Panc1 (cell line): ENCODE results near the gene ADCY4.

Source experiments
- CTCF ChIP-seq: fragments of 450-650 bp; IDR thresholded peaks from 2 replicates; pipeline ENCODE4 v1.5.1; 2017; ENCODE audit warnings: mild to moderate bottlenecking
- POLR2AphosphoS5 ChIP-seq: IDR thresholded peaks from 2 replicates; pipeline ENCODE4 v1.6.1; 2012; ENCODE audit warnings: mild to moderate bottlenecking, low read depth, low read length, moderate library complexity
- REST ChIP-seq, 2 experiments: IDR thresholded peaks; 2 replicates each; pipeline ENCODE4 v1.6.1; 2011 to 2012; ENCODE audit warnings: low read depth in 2 of 2, control low read depth in 1 of 2, low read length in 1 of 2, mild to moderate bottlenecking in 1 of 2, moderate library complexity in 1 of 2; ENCODE audit not compliant: insufficient read depth in 1 of 2

- TF ChIP-seq POLR2AphosphoS5 (no peak), CTCF (no peak), REST (IDR thresholded peaks at IDR 0.05; ENCODE audit: insufficient read depth in 1 of 2, low read depth in 2 of 2, low read length in 1 of 2) (no peak)
Observed at GRCh38 chr14:24331731-24332267, 3.1 kb downstream of the ADCY4 start.
